Tibial nerve (tissue), 4 donors: ENCODE results near the gene OSCAR. TPM values are rescaled to one million over a fixed set of nuclear protein-coding genes. Genes with fewer than 3 reads are reported as not detected.

Experiments used
- DNase-seq, 2 donors: peaks; one replicate each; pipeline ENCODE4 v3.0.0-alpha.2; 2019; ENCODE audit warnings: low spot score in 2 of 2
- H3K27ac ChIP-seq, 4 donors: fragments of 200-600 bp; sonication (generic) in 3 of 4; one replicate each; pipeline ENCODE4 v1.5.1; 2017 to 2019; ENCODE audit warnings: mild to moderate bottlenecking in 1 of 4
- H3K27me3 ChIP-seq, 2 donors: fragments of 200-600 bp; sonication (generic) in 1 of 2; one replicate each; pipeline versions ENCODE4 v1.5.1 to v1.6.0; 2017 to 2019
- H3K36me3 ChIP-seq, 3 donors: fragments of 200-600 bp; sonication (generic); one replicate each; pipeline ENCODE4 v1.5.1; 2018 to 2019
- H3K4me1 ChIP-seq, 4 donors: fragments of 200-600 bp; sonication (generic) in 3 of 4; one replicate each; pipeline ENCODE4 v1.5.1; 2017 to 2019
- H3K4me3 ChIP-seq, 4 donors: fragments of 200-600 bp; sonication (generic) in 3 of 4; one replicate each; pipeline ENCODE4 v1.5.1; 2017 to 2019; ENCODE audit warnings: mild to moderate bottlenecking in 1 of 4, moderate library complexity in 1 of 4
- H3K9me3 ChIP-seq, 4 donors: fragments of 200-600 bp; sonication (generic) in 3 of 4; one replicate each; pipeline ENCODE4 v1.5.1; 2017 to 2019
- CTCF ChIP-seq, 5 experiments: fragments of 200-600 bp in 3 of 5; fragments of 450-650 bp in 2 of 5; sonication (generic) in 3 of 5; IDR thresholded peaks; one replicate each; pipeline ENCODE4 v1.5.1; 2016 to 2019; ENCODE audit warnings: antibody characterized with exemption in 5 of 5, mild to moderate bottlenecking in 3 of 5, moderate library complexity in 2 of 5
- EP300 ChIP-seq, 2 donors: sonication (generic); formaldehyde crosslinking; IDR thresholded peaks; one replicate each; pipeline ENCODE4 v1.6.1; 2017; ENCODE audit warnings: antibody characterized with exemption in 2 of 2, mild to moderate bottlenecking in 1 of 2
- POLR2A ChIP-seq, 2 donors: fragments of 450-650 bp; IDR thresholded peaks; one replicate each; pipeline ENCODE4 v1.6.1; 2017; ENCODE audit warnings: antibody characterized with exemption in 2 of 2, mild to moderate bottlenecking in 2 of 2, moderate library complexity in 2 of 2
- WGBS, 2 donors: methylation state at CpG; one replicate each; pipeline ENCODE4 v1.1.5; 2018; 5-methylcytosine and 5-hydroxymethylcytosine counted together
- total RNA-seq, 4 donors: library from RNA; depleted of rRNA; stranded (reverse); fragments of >200 nt; gene quantifications; one replicate each; pipeline ENCODE4 v1.1.0, GENCODE V29; 2016

OSCAR gene
- total RNA-seq, 4 donors from 2014 or later, result 0.66 to 7.2 (median 1.9) TPM

DNA sequence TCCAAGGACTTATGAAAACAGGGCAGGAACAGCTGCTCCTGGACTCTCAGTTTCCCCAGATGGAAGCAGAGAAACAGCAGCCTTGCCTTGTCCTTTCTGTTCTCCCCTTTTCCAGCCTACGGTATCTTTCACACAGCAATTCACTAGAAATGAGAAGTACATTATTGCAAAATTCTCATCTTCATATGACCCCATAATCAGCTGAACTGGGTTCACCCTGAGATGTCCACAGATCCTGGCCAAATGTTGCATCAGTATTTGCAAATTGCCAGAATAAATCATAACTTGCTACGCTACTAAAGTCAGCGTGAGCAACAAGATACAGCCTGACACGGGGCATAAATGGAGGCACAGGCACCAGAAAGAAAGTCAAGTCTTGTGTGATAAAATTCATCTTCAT is 53.0 kb downstream of the OSCAR start:
- WGBS, 2 donors, result 72 to 81% methylated on average over 4 of the region's 4 CpGs
- H3K27ac ChIP-seq, result no peak overlapping the region
- peaks cover 0 to 19% (median 0%) of the 10 kb centered on the region in 4 donors for H3K9me3 ChIP-seq

GRCh38 chr19:54045771-54046170 is 54.8 kb downstream of the OSCAR start:
- H3K4me3 ChIP-seq, result no peak overlapping the region
- no peak for DNase-seq
- H3K4me1 ChIP-seq, result no peaks in the 10 kb centered on the region
- 81 to 84% methylated on average over 2 of the region's 2 CpGs for WGBS, 2 donors
- peaks cover 0 to 19% (median 0%) of the 10 kb centered on the region in 4 donors for H3K9me3 ChIP-seq
- no peaks in the 10 kb centered on the region for H3K27me3 ChIP-seq
- no peak overlapping the region for H3K27ac ChIP-seq
- TF ChIP-seq EP300 (IDR thresholded peaks at IDR 0.05), result no peak
- TF ChIP-seq POLR2A (IDR thresholded peaks at IDR 0.05), result no peak
- no peaks in the 10 kb centered on the region for H3K36me3 ChIP-seq

More for the DNA sequence above, 53.0 kb downstream of the OSCAR start:
- Histone ChIP-seq H3K4me1 (no peaks in the 10 kb centered on the region), H3K27me3 (no peaks in the 10 kb centered on the region), H3K36me3 (no peaks in the 10 kb centered on the region), H3K4me3 (no peak overlapping the region)
- DNase-seq, result no peak
- no peak for TF ChIP-seq EP300 (IDR thresholded peaks at IDR 0.05)
- TF ChIP-seq CTCF (IDR thresholded peaks at IDR 0.05), result no peak
- no peak for TF ChIP-seq POLR2A (IDR thresholded peaks at IDR 0.05)

Other genes with a start within 250 kb of the OSCAR start
- gene MYADM, start 232.9 kb downstream of the OSCAR start, total RNA-seq, result 10 to 100 TPM; 27.3 to 37.7 (median 31.9) TPM
- not detected for gene PRKCG, start 218.6 kb downstream of the OSCAR start, total RNA-seq
- gene CACNG7, start 191.5 kb downstream of the OSCAR start, total RNA-seq, result not detected
- gene CACNG8, start 137.9 kb downstream of the OSCAR start, total RNA-seq, result not detected
- gene CACNG6, start 109.2 kb downstream of the OSCAR start, total RNA-seq, result not detected
- gene VSTM1, start 36.9 kb downstream of the OSCAR start, total RNA-seq, result not detected
- gene TARM1, start 19.4 kb downstream of the OSCAR start, total RNA-seq, result not detected
- 10 to 100 TPM in 3 of 4 donors, 1 to 10 TPM in 1; 2.8 to 40.0 (median 25.4) TPM for gene NDUFA3, start 2.1 kb upstream of the OSCAR start, total RNA-seq
- 10 to 100 TPM in 3 of 4 donors, 1 to 10 TPM in 1; 9.6 to 19.0 (median 13.5) TPM for gene TFPT, start 14.9 kb upstream of the OSCAR start, total RNA-seq
- gene PRPF31, start 15.0 kb upstream of the OSCAR start, total RNA-seq, result 10 to 100 TPM; 37.7 to 67.5 (median 42.9) TPM
- 10 to 100 TPM; 21.6 to 30.3 (median 24.8) TPM for gene CNOT3, start 37.0 kb upstream of the OSCAR start, total RNA-seq
- gene LENG1, start 58.9 kb upstream of the OSCAR start, total RNA-seq, result 10 to 100 TPM in 2 of 4 donors, 1 to 10 TPM in 2; 7.4 to 12.9 (median 10.4) TPM
- 1 to 10 TPM in 2 of 4 donors, under 1 TPM in 1, not detected in 1; 0.22 to 8.8 (median 4.4) TPM for gene TMC4, start 72.4 kb upstream of the OSCAR start, total RNA-seq
- 10 to 100 TPM; 45.0 to 94.5 (median 50.2) TPM for gene MBOAT7, start 88.8 kb upstream of the OSCAR start, total RNA-seq
- gene TSEN34, start 90.5 kb upstream of the OSCAR start, total RNA-seq, result 10 to 100 TPM; 37.3 to 70.8 (median 49.6) TPM
- 1,000 to 10,000 TPM; 1,361 to 2,045 (median 1,633) TPM for gene RPS9, start 100.1 kb upstream of the OSCAR start, total RNA-seq
- gene LILRB3, start 122.2 kb upstream of the OSCAR start, total RNA-seq, result 10 to 100 TPM in 2 of 4 donors, 1 to 10 TPM in 2; 4.4 to 98.1 (median 16.5) TPM
- gene LILRA6, start 142.0 kb upstream of the OSCAR start, total RNA-seq, result 10 to 100 TPM in 1 of 4 donors, 1 to 10 TPM in 1, under 1 TPM in 2; 0.22 to 10.2 (median 0.90) TPM
- 10 to 100 TPM in 3 of 4 donors, 1 to 10 TPM in 1; 8.3 to 49.5 (median 17.0) TPM for gene LILRB5, start 156.5 kb upstream of the OSCAR start, total RNA-seq
- 1 to 10 TPM; 1.6 to 8.4 (median 4.4) TPM for gene LILRB2, start 180.3 kb upstream of the OSCAR start, total RNA-seq
- 1 to 10 TPM in 2 of 4 donors, under 1 TPM in 1, not detected in 1; 0.42 to 3.9 (median 1.4) TPM for gene LILRA5, start 212.4 kb upstream of the OSCAR start, total RNA-seq
- not detected for gene LILRA4, start 238.4 kb upstream of the OSCAR start, total RNA-seq